ENCODE results near the gene PRIM1. TPM values are rescaled to one million over a fixed set of nuclear protein-coding genes. Genes with fewer than 3 reads are reported as not detected.
A peak's percentile ranks its signal among the peaks of the same experiment; 100 is the strongest.
"Not testable (repeated sequence)": the region's sequence is repeated elsewhere in the genome, so short reads cannot be mapped to it uniquely, and the experiment has no call there.

Gene PRIM1
- total RNA-seq, 4 donors from 2014 or later, result 6.0 to 71.7 (median 28.6) TPM; not detected in 1

- DNase-seq, result no peak
- H3K36me3 ChIP-seq, result no peaks in the 10 kb centered on the region
- intact Hi-C loops (cut with DNase I; ENCODE audit: low total_unique reads), result no loop called here
- no peaks in the 10 kb centered on the region for H3K4me1 ChIP-seq
- no peak for TF ChIP-seq POLR2A (IDR thresholded peaks at IDR 0.05)
- TF ChIP-seq, protein P1, sequence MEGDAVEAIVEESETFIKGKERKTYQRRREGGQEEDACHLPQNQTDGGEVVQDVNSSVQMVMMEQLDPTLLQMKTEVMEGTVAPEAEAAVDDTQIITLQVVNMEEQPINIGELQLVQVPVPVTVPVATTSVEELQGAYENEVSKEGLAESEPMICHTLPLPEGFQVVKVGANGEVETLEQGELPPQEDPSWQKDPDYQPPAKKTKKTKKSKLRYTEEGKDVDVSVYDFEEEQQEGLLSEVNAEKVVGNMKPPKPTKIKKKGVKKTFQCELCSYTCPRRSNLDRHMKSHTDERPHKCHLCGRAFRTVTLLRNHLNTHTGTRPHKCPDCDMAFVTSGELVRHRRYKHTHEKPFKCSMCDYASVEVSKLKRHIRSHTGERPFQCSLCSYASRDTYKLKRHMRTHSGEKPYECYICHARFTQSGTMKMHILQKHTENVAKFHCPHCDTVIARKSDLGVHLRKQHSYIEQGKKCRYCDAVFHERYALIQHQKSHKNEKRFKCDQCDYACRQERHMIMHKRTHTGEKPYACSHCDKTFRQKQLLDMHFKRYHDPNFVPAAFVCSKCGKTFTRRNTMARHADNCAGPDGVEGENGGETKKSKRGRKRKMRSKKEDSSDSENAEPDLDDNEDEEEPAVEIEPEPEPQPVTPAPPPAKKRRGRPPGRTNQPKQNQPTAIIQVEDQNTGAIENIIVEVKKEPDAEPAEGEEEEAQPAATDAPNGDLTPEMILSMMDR (IDR thresholded peaks at IDR 0.05), result no peak
- no peak overlapping the region for H3K27ac ChIP-seq
- no peaks in the 10 kb centered on the region for H3K27me3 ChIP-seq
- no peak overlapping the region for H3K4me3 ChIP-seq
- no peaks in the 10 kb centered on the region for H3K9me3 ChIP-seq
Observed at GRCh38 chr12:56749359-56749758, 2.8 kb downstream of the PRIM1 start.

- intact Hi-C loops (cut with DNase I; ENCODE audit: low total_unique reads), result loop anchor here (5.0 to 10.0 kb wide), 2 partner anchors 41 to 93 kb away; partner anchors contain the start of genes BAZ2A and PTGES3
- DNase-seq, result no peak
- H3K4me3 ChIP-seq, result no peak overlapping the region
- no peak for TF ChIP-seq POLR2A (IDR thresholded peaks at IDR 0.05)
- TF ChIP-seq, protein P1 (IDR thresholded peaks at IDR 0.05), result no peak
- H3K27me3 ChIP-seq, result no peaks in the 10 kb centered on the region
- H3K36me3 ChIP-seq, result no peaks in the 10 kb centered on the region
- no peaks in the 10 kb centered on the region for H3K9me3 ChIP-seq
- no peak overlapping the region for H3K27ac ChIP-seq
- H3K4me1 ChIP-seq, result no peaks in the 10 kb centered on the region
Observed at GRCh38 chr12:56728139-56728861, 23.8 kb downstream of the PRIM1 start.

GRCh38 chr12:56726196-56726675, 25.9 kb downstream of the PRIM1 start:
- Histone ChIP-seq H3K4me1 (peaks cover 6 to 13% of the 10 kb centered on the region in 2 donors), H3K27ac (peak overlapping the region; percentile 88 to 93)
- intact Hi-C loops (cut with DNase I; ENCODE audit: low total_unique reads), result loop anchor here (5.0 to 10.0 kb wide), 2 partner anchors 39 to 91 kb away; partner anchors contain the start of genes BAZ2A and PTGES3
- H3K9me3 ChIP-seq, H3K36me3 ChIP-seq, H3K4me3 ChIP-seq, DNase-seq, H3K27me3 ChIP-seq: not testable (repeated sequence)

DNA sequence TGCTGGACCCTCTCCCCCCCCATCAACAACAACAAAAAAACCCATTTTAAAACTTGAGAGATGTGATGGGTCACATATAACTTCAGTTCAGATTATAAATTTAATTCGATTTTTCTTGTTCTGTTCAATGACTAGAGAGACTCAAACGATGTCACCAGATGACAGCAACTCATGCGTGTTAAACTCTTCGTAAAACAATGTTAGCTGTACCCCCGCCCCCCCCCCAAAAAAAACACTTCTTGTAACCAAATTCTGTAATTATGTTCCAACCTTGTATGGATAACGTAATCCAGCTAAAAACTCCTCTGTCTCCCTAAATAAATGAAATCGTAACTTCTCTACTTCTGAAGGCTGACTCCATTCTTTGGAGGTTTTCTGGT, 26.4 kb downstream of the PRIM1 start:
- no peak for DNase-seq
- Histone ChIP-seq H3K4me3 (peak overlapping the region; percentile 61 to 78), H3K4me1 (peaks cover 9 to 14% of the 10 kb centered on the region in 2 donors), H3K36me3 (no peaks in the 10 kb centered on the region), H3K27ac (peak overlapping the region; percentile 88 to 93), H3K9me3 (no peaks in the 10 kb centered on the region), H3K27me3 (no peaks in the 10 kb centered on the region)
- intact Hi-C loops (cut with DNase I; ENCODE audit: low total_unique reads), result loop anchor here (5.0 to 10.0 kb wide), 2 partner anchors 38 to 91 kb away; partner anchors contain the start of genes BAZ2A and PTGES3
- TF ChIP-seq, protein P1 (IDR thresholded peaks at IDR 0.05), result no peak
- no peak for TF ChIP-seq POLR2A (IDR thresholded peaks at IDR 0.05)

DNA sequence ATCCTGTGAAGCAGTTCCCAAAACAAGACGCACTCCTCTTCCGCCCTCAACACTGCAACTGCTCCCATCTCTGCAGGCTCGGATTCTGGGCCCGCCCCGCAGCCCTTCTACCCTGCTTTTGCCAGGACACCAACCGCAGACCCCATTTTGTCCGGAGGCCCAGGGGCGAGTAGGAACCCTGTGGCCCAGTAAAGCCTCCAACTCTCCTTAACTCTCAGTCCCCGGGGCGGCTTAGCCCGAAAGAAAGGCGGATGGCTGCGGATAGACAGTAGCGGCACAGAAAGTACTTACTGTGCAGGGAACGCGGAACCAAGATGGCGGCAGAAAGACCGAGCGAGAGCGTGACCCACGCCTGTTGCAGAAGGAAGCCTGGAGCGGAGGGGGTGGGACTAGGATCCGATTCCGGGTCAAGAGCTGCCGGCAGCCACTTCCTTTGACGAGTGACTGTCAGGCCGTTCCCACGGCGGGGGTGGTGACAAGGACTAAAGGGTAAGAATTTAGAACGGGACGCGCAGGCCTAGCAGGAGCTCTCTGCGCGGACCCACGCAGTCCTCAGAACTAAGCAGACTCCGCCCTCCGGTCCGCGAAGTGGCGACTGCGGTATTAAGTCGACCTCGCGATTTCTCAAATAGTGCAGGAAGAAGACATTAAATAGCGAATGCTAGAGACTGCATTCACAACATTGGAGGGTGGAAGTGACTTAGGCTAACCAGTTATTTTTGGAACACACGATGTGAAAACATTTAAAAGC, 27.0 kb downstream of the PRIM1 start, which contains the start of gene NACA:
Gene NACA (minus strand): TSS at position 328 of the 751 bp plus-strand sequence. CDS start 778 bp downstream, outside the sequence.
- DNase-seq, result peak; percentile 96 to 97
- H3K9me3 ChIP-seq, result no peaks in the 10 kb centered on the region
- TF ChIP-seq POLR2A (IDR thresholded peaks at IDR 0.05), result peak; percentile 94
- TF ChIP-seq, protein P1 (IDR thresholded peaks at IDR 0.05), result peak in 1 of 4 experiments; percentile 33
- intact Hi-C loops (cut with DNase I; ENCODE audit: low total_unique reads), result loop anchor here (5.0 to 10.0 kb wide), 2 partner anchors 38 to 90 kb away; partner anchors contain the start of genes BAZ2A and PTGES3
- H3K36me3 ChIP-seq, result no peaks in the 10 kb centered on the region
- H3K27ac ChIP-seq, result peak within 1 kb of the TSS; percentile 88 to 93
- H3K27me3 ChIP-seq, result no peaks in the 10 kb centered on the region
- peak within 1 kb of the TSS; percentile 61 to 78 for H3K4me3 ChIP-seq
- H3K4me1 ChIP-seq, result peaks cover 9 to 14% of the 10 kb centered on the region in 2 donors

Measured in uterus (tissue), 4 donors.